IPS-18a (cell line): Measurements from ENCODE around the gene ZKSCAN2.

Source experiments
- H3K27ac ChIP-seq: one replicate; pipeline ENCODE4 v1.5.1; 2013; ENCODE audit warnings: low read length
- H3K27me3 ChIP-seq: one replicate; pipeline ENCODE4 v1.6.1; 2013; ENCODE audit warnings: mild to moderate bottlenecking, low read length; ENCODE audit not compliant: control insufficient read depth, insufficient read depth
- H3K36me3 ChIP-seq: one replicate; pipeline ENCODE4 v1.6.1; 2013; ENCODE audit warnings: low read depth, low read length; ENCODE audit not compliant: control insufficient read depth
- H3K4me1 ChIP-seq: one replicate; pipeline ENCODE4 v1.6.1; 2013; ENCODE audit warnings: low read depth, low read length; ENCODE audit not compliant: control insufficient read depth
- H3K4me3 ChIP-seq: one replicate; pipeline ENCODE4 v1.5.1; 2013; ENCODE audit warnings: low read length
- H3K9ac ChIP-seq: one replicate; pipeline ENCODE4 v1.6.1; 2013; ENCODE audit warnings: mild to moderate bottlenecking, low read length, moderate library complexity
- H3K9me3 ChIP-seq: one replicate; pipeline ENCODE4 v1.6.1; 2013; ENCODE audit warnings: low read depth, low read length; ENCODE audit not compliant: control insufficient read depth

The ZKSCAN2 gene

DNA sequence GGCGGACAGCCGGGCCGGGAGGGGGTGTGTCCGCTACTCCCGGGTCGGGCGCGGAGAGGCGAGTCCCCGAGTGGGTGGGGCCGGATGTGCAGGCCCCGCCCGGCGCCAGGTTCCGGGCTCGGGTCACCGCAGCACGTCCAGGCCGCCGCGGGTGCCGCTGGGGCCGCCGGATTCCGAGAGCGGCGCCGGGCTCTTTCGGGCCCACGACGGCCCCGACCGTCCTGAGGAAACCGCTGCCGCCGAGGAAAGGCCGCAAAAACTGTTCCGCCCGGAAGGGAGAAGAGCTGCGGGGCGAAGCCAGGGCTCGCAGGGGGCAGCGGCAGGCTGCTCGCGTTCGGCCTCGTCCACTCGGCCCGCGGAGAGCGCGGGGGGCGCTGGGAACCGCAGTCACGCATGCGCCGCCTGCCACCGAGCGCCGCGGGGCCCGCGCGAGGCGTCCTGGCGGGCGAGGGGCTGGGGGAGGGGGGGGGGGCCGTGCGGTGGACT lies at the start of gene ZKSCAN2:
ZKSCAN2 (minus strand) TSS at position 376 of the 486 bp plus-strand sequence. CDS start 718 bp downstream, outside the sequence.
- peak within 1 kb of the TSS; percentile 96 for H3K4me3 ChIP-seq
- H3K36me3 ChIP-seq = peaks cover 16% of the 10 kb centered on the region
- H3K27ac ChIP-seq = peak within 1 kb of the TSS; percentile 90
- H3K9me3 ChIP-seq = no peaks in the 10 kb centered on the region
- peak within 1 kb of the TSS; percentile 90 for H3K9ac ChIP-seq
- peaks cover 18% of the 10 kb centered on the region for H3K4me1 ChIP-seq
- H3K27me3 ChIP-seq = no peaks in the 10 kb centered on the region

DNA sequence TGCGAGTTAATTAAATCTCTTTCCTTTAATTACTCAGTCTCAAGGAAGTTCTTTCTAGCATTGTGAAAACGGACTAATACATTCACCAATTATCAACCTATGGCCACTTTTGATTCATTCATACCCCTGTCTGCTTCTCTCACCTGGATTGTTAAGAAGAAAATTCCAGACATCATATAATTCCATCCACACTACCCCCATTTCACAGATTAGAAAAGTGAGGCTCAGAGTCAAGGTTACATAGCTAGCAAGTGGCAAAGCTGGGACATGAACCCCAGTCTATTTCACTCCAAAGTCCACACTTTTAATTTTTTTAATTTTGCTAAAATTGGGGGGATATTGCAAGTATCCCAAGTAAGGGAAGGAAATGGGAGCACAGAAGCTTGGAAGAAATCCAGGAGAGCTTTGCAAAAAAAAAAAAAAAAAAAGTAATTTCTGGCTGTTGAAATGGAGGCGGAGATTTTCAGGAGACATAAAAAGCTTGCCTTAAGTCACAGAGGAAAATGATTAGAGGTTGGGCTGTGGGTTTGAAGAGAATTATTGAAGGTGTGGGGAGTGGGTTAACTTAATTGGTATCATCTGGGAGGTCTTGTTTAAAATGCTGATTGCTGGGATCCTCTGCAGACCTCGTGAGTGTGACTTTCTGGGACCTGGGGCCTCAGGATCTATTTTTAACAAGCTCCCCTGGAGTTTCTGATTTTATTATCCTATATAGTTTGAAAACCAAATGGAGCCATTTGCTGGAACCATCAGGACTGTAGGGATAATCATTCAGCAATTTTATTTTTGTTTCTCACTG lies 42.3 kb upstream of the ZKSCAN2 start:
- H3K9ac ChIP-seq = no peak overlapping the region
- no peaks in the 10 kb centered on the region for H3K27me3 ChIP-seq
- no peaks in the 10 kb centered on the region for H3K36me3 ChIP-seq
- no peak overlapping the region for H3K27ac ChIP-seq
- no peak overlapping the region for H3K4me3 ChIP-seq
- no peaks in the 10 kb centered on the region for H3K4me1 ChIP-seq
- no peaks in the 10 kb centered on the region for H3K9me3 ChIP-seq

DNA sequence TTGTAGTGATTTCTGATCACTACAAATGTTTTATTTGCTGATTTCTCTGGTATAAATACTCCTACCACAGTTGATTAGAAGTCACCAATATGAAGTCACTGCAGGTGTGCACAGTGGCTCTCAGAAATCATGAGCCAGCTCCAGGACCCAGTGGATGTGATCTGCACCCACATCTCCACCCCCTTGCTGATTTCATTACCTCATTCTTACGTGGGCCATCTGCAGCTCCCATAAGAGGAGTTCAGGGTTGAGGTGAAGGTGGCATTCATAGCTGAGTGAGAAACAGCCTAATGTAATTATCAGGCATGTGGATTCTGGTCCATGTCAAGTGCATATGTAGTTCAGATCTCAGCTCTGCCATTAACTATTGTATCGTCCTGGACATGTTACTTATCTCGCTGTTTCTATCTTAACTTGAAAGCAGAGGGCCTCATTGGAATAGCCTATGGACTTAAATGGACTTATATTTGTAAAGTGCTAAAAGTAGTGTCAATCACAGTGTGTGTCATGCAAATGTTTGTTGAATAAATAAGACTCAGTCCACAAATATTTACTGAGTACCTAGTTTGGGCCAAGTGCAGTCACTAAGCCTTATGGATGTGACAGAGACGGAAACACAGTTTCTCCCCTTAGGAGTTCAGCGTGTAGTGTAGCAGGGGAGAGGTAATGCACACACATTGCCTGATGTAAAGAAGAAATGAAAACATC lies 40.7 kb upstream of the ZKSCAN2 start:
- H3K27ac ChIP-seq = no peak overlapping the region
- H3K4me3 ChIP-seq = no peak overlapping the region
- H3K27me3 ChIP-seq = no peaks in the 10 kb centered on the region
- no peaks in the 10 kb centered on the region for H3K36me3 ChIP-seq
- no peaks in the 10 kb centered on the region for H3K4me1 ChIP-seq
- H3K9ac ChIP-seq = no peak overlapping the region
- H3K9me3 ChIP-seq = no peaks in the 10 kb centered on the region

DNA sequence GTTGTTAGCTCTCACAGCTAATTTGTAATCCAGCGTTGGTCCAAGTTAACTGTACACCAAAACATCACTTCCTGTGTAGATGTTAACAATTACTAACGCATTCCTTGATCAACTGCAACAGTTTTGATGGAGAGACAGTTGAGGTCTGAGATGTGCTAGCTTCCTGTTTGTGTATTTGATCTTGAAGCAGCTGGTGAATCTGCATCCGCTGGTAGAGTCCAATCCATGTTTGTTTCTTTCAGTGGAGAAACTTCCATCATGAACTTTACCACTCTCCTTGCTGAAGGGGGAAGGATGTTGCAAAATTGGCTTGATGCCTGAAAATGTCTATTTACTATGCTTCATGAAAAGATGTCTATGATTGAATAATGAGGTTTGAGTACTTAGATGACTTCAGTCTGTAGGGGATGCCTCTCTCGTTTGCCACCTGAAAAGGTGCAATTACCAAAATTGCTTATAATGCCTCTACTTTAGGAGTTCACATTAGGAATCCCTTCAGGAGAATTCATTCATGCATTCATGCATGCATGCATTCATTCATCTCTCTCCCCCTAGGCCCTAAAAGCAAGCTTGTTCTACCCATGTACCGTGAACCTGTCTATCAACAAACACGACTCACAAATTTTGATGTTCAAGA lies 39.6 kb upstream of the ZKSCAN2 start:
- H3K4me1 ChIP-seq = no peaks in the 10 kb centered on the region

DNA sequence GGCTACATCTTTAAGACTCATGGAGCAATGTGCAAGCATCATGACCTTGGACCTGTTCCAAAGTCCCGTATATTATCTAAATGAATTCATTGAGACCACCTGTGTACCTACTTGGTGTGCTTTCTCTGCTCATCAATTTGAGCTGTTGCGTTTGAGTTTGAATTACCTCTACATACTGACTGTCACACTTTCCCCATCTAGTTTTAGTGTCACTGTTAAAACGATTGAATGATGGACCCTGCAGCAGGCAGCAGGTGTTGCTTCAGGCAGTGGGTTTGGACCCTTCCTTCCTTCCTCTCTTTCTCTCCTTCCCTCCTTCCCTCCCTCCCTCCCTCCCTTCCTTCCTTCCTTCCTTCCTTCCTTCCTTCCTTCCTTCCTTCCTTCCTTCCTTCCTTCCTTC lies 33.9 kb upstream of the ZKSCAN2 start:
- H3K9ac ChIP-seq = no peak overlapping the region
- no peaks in the 10 kb centered on the region for H3K4me1 ChIP-seq
- H3K4me3 ChIP-seq = no peak overlapping the region
- no peaks in the 10 kb centered on the region for H3K9me3 ChIP-seq
- no peaks in the 10 kb centered on the region for H3K36me3 ChIP-seq
- H3K27me3 ChIP-seq = no peaks in the 10 kb centered on the region
- no peak overlapping the region for H3K27ac ChIP-seq

More for the DNA sequence above, 39.6 kb upstream of the ZKSCAN2 start:
- Histone ChIP-seq H3K9ac (no peak overlapping the region), H3K9me3 (no peaks in the 10 kb centered on the region), H3K27ac (no peak overlapping the region), H3K27me3 (no peaks in the 10 kb centered on the region), H3K36me3 (no peaks in the 10 kb centered on the region), H3K4me3 (no peak overlapping the region)

DNA sequence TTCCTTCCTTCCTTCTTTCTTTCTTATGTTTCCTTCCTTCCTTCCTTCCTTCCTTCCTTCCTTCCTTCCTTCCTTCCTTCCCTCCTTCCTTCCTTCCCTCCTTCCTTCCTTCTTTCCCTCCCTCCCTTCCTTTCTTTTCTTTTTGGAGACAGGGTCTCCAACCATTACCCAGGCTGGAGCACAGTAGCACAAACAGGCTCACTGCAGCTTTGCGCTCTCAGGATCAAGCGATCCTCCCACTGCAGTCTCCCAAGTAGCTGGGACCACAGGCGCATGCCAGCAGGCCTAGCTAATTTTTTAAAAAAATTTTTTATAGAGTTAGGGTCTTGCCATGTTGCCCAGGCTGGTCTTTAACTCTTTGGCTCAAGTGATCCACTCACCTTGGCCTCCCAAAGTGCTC lies 31.8 kb upstream of the ZKSCAN2 start:
- Histone ChIP-seq H3K27me3 (no peaks in the 10 kb centered on the region), H3K4me3 (no peak overlapping the region), H3K27ac (no peak overlapping the region), H3K9me3 (no peaks in the 10 kb centered on the region), H3K9ac (no peak overlapping the region), H3K4me1 (no peaks in the 10 kb centered on the region), H3K36me3 (no peaks in the 10 kb centered on the region)

DNA sequence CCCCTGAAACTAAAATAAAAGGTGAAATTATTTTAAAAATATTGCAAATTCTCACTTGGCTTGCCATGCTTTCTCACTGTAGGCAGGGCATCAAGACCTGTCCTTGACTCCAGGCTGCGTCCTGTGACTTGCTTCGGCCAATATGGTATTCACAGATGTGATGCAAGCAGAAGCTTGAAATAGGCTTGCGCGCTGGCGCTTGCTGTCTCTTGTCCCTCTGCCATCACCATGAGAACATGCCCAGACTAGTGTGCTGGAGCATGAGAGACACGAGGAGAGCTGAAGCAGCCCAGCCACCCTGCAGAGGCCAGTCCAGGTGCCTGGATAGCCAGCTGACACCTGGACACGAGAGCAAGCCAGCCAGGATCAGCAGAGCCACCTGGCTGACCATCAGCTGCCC lies 21.8 kb upstream of the ZKSCAN2 start:
- Histone ChIP-seq H3K4me3 (no peak overlapping the region), H3K9me3 (no peaks in the 10 kb centered on the region), H3K27ac (no peak overlapping the region), H3K4me1 (no peaks in the 10 kb centered on the region), H3K36me3 (no peaks in the 10 kb centered on the region), H3K27me3 (no peaks in the 10 kb centered on the region), H3K9ac (no peak overlapping the region)

DNA sequence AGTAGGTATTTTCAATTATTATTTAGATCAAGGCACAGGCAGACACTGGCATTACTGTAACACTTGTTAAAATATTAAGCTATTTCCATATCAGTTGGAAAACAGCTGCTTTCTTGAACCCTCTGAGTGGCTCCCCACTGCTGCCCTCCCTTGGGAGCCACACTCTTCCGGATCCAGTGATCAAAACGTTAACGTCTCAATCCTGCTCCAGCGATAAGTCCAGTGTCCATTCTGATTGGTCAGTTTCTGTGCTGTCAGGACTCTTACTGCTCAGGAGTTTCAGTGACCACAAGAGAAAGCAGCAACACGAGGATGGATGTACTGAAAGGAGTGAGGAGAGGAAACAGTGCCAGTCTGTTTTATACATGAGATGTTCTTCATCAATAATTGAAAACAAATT lies 13.8 kb upstream of the ZKSCAN2 start:
- no peaks in the 10 kb centered on the region for H3K9me3 ChIP-seq
- H3K4me3 ChIP-seq = no peak overlapping the region
- H3K4me1 ChIP-seq = no peaks in the 10 kb centered on the region
- H3K27ac ChIP-seq = no peak overlapping the region
- H3K27me3 ChIP-seq = no peaks in the 10 kb centered on the region
- H3K36me3 ChIP-seq = no peaks in the 10 kb centered on the region
- no peak overlapping the region for H3K9ac ChIP-seq

DNA sequence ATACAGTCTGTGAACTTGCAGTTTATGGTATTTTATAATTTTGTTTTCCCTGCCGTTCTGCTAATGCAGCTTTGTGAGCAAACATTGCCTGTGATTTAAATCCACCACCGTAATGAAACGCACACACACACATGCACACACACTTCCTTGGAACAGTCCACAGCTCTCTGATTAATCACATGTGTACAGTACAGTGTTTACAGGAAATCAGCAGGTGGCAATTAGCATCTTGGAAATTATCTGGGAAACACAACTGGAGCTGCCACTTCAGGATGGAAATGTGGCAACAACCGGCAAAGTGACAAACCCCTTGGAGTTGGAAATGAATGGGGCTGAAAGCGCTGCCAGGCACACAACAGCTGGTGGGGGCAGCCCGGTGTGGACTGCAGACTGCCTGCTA lies 12.9 kb upstream of the ZKSCAN2 start:
- Histone ChIP-seq H3K4me1 (no peaks in the 10 kb centered on the region), H3K36me3 (no peaks in the 10 kb centered on the region), H3K27ac (no peak overlapping the region), H3K9me3 (no peaks in the 10 kb centered on the region), H3K4me3 (no peak overlapping the region), H3K9ac (no peak overlapping the region), H3K27me3 (no peaks in the 10 kb centered on the region)

DNA sequence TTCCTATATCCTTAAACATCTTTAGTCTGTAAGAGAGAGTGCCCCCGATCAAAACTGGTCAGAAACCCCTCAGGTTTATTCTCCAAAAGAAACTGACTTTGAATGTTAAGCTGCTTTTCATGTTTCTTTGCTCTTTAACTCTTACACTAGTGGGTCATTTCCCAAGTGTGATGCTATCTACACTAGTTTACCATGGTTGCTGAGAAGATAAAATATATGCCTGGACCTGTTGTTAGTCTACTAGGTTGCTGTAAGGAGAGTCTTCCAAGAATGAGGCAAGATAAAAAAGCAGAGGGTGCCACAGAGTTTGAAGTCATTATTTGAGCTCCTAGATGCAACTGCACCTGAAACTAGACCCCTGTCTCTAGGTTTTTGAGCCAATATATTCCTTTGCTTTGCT lies 12.2 kb upstream of the ZKSCAN2 start:
- Histone ChIP-seq H3K27me3 (no peaks in the 10 kb centered on the region), H3K27ac (no peak overlapping the region), H3K9ac (no peak overlapping the region), H3K4me1 (no peaks in the 10 kb centered on the region), H3K36me3 (no peaks in the 10 kb centered on the region), H3K9me3 (no peaks in the 10 kb centered on the region), H3K4me3 (no peak overlapping the region)

DNA sequence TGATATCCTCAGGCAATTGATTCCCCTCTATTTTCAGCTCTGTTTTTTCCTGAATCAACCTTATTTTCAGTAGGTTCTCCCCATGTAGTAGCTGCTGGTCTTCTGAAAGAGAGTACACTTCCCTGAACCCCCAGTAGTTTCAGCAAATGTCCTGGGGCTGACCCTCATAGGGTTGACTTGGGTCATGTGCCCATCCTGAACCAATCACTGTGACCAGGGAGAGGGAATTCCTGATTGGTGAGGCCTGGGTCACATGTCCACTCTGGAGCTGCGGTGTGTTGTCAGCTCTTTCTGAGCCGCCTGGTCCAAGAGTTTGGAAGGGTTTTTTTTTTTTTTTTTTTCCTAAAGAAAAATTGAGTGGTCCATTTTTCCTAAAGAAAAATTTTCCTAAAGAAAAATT lies 8.3 kb upstream of the ZKSCAN2 start:
- no peak overlapping the region for H3K9ac ChIP-seq
- no peak overlapping the region for H3K27ac ChIP-seq
- no peaks in the 10 kb centered on the region for H3K4me1 ChIP-seq
- H3K4me3 ChIP-seq = no peak overlapping the region
- no peaks in the 10 kb centered on the region for H3K9me3 ChIP-seq
- H3K27me3 ChIP-seq = no peaks in the 10 kb centered on the region
- peaks cover 5% of the 10 kb centered on the region for H3K36me3 ChIP-seq
